IPS DF 6.9 (cell line): ENCODE data around the gene DUS4L.
A peak's percentile ranks its signal among the peaks of the same experiment; 100 is the strongest.
"Not testable (repeated sequence)": the region's sequence is repeated elsewhere in the genome, so short reads cannot be mapped to it uniquely, and the experiment has no call there.

Experiments used
- DNase-seq: peaks from one replicate; pipeline ENCODE4 v3.0.0-alpha.2; 2013; ENCODE audit warnings: low read depth, low spot score
- H3K27ac ChIP-seq: one replicate; pipeline ENCODE4 v1.5.1; 2013; ENCODE audit warnings: low read length, control low read depth
- H3K27me3 ChIP-seq: 2 replicates; pipeline ENCODE4 v1.6.1; 2013; ENCODE audit warnings: mild to moderate bottlenecking, low read length; ENCODE audit not compliant: control insufficient read depth, insufficient read depth
- H3K36me3 ChIP-seq: 2 replicates; pipeline ENCODE4 v1.6.1; 2013; ENCODE audit warnings: low read length; ENCODE audit not compliant: control insufficient read depth, insufficient read depth
- H3K4me1 ChIP-seq: 2 replicates; pipeline ENCODE4 v1.6.1; 2013; ENCODE audit warnings: low read length; ENCODE audit not compliant: control insufficient read depth, insufficient read depth
- H3K4me3 ChIP-seq: 2 replicates; pipeline ENCODE4 v1.5.1; 2013; ENCODE audit warnings: mild to moderate bottlenecking, low read length
- H3K9me3 ChIP-seq: 2 replicates; pipeline ENCODE4 v1.6.1; 2013; ENCODE audit warnings: low read length, inconsistent platforms; ENCODE audit not compliant: control insufficient read depth, insufficient read depth
- WGBS: extraction: QIAGEN DNeasy Blood & Tissue Kit; methylation state at CpG from one replicate; pipeline ENCODE4 v1.1.7; 2013; ENCODE audit warnings: mixed read lengths, missing lambda C conversion rate; ENCODE audit not compliant: insufficient read length, insufficient coverage; 5-methylcytosine and 5-hydroxymethylcytosine counted together

The DUS4L gene

GRCh38 chr7:107563775-107564552 is at the start of gene DUS4L, which contains the start of gene COG5:
Gene DUS4L, plus strand, starts transcription at chr7:107563971. Its CDS starts 3,100 bp downstream, at chr7:107567071.
Gene COG5, minus strand, starts transcription at chr7:107563920. Its CDS starts 24 bp downstream, at chr7:107563896.
- Histone ChIP-seq H3K4me1 (no peaks in the 10 kb centered on the region), H3K9me3 (no peaks in the 10 kb centered on the region), H3K27me3 (no peaks in the 10 kb centered on the region), H3K27ac (no peak within 1 kb of the TSS), H3K36me3 (no peaks in the 10 kb centered on the region; the same call in 1 of the 2 replicates), H3K4me3 (peak within 1 kb of the TSS; percentile 92)
- peak; percentile 47 for DNase-seq
- no CpG with 5 or more reads among the region's 55 CpGs for WGBS

DNA sequence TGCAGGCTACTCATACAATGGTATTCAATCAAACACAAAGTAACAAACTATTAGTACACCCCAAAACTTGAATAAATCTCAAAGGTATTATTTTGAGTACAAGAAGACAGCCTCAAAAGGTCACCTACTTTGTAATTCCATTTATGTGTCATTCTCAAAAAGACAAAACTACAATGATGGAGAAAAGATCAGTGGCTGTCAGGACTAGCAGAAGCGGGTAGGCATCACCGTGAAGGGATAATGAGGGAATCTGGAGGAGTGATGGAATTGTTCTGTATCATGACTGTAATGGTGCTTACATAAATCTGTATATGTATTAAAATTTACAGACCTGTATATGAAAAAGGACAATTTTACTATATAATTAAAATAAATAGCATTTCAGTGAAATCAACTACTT is 37.1 kb upstream of the DUS4L start:
- DNase-seq: no peak
- H3K36me3 ChIP-seq: no peaks in the 10 kb centered on the region
- no peak overlapping the region for H3K27ac ChIP-seq
- no peaks in the 10 kb centered on the region for H3K9me3 ChIP-seq
- no peaks in the 10 kb centered on the region for H3K27me3 ChIP-seq
- WGBS: no CpG with 5 or more reads among the region's 2 CpGs
- H3K4me1 ChIP-seq: peaks cover 4% of the 10 kb centered on the region
- no peak overlapping the region for H3K4me3 ChIP-seq

DNA sequence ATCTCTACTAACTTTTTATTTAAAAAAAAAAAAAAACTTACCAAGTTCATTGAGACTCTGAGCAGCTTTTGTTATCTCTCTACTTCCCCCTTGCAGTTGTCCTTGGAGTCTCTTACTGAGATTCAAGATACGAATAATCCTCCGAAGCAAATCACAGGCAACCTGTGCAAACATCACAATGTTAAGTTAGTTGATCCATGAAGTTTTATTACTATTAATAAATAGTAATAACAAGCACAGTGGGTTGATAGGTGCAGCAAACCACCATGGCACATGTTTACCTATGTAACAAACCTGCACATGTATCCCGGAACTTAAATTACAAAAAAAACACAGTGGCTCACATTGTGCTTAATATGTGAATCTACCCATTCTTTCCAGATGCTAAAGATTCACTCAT is 36.6 kb upstream of the DUS4L start:
- Histone ChIP-seq H3K9me3 (no peaks in the 10 kb centered on the region), H3K27me3 (no peaks in the 10 kb centered on the region), H3K36me3 (no peaks in the 10 kb centered on the region), H3K27ac (no peak overlapping the region), H3K4me3 (no peak overlapping the region), H3K4me1 (peaks cover 4% of the 10 kb centered on the region)
- WGBS: no CpG with 5 or more reads among the region's 3 CpGs
- no peak for DNase-seq

GRCh38 chr7:107528461-107528860 is 35.3 kb upstream of the DUS4L start:
- H3K27ac ChIP-seq: no peak overlapping the region
- no peak overlapping the region for H3K4me3 ChIP-seq
- H3K4me1 ChIP-seq: peaks cover 4% of the 10 kb centered on the region
- H3K9me3 ChIP-seq: no peaks in the 10 kb centered on the region
- no peak for DNase-seq
- H3K36me3 ChIP-seq: no peaks in the 10 kb centered on the region
- H3K27me3 ChIP-seq: no peaks in the 10 kb centered on the region

DNA sequence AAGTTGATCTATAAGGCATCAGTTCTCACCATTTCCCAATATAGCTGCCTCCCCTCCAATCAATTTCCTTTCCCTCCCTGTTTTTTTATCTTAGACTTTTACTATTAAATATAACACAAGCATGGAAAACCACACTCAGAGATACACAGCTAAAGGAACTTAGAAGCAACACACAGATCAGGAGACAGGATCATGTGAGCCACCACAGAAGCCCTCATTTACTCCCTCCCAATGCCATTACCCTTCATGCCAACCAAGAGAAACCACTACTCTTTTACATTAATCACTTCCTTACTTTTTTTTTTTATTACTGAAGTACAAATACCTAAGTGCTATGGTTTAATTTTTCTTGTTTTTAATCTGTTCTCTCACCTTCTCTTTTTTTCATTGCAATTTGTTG is 33.0 kb upstream of the DUS4L start:
- H3K4me3 ChIP-seq: no peak overlapping the region
- peaks cover 4% of the 10 kb centered on the region for H3K4me1 ChIP-seq
- no peak overlapping the region for H3K27ac ChIP-seq
- no peaks in the 10 kb centered on the region for H3K36me3 ChIP-seq
- no peaks in the 10 kb centered on the region for H3K9me3 ChIP-seq
- no peaks in the 10 kb centered on the region for H3K27me3 ChIP-seq
- DNase-seq: no peak

- H3K27me3 ChIP-seq: no peaks in the 10 kb centered on the region
- H3K27ac ChIP-seq: no peak overlapping the region
- no peaks in the 10 kb centered on the region for H3K36me3 ChIP-seq
- DNase-seq: no peak
- H3K4me3 ChIP-seq: no peak overlapping the region
- H3K4me1 ChIP-seq: peaks cover 3% of the 10 kb centered on the region
- no peaks in the 10 kb centered on the region for H3K9me3 ChIP-seq
These were observed 29.6 kb upstream of the DUS4L start for GRCh38 chr7:107534139-107534538.

DNA sequence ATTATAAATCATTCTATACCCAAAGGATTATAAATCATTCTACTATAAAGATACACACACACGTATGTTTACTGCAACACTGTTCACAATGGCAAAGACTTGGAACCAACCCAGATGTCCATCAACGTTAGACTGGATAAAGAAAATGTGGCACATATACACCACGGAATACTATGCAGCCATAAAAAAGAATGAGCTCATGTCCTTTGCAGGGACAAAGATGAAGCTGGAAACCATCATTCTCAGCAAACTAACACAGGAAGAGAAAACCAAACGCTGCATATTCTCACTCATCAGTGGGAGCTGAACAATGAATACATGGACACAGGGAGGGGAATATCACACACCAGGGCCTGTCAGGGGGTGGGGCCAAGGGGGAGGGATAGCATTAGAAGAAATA is 26.5 kb upstream of the DUS4L start:
- no CpG with 5 or more reads among the region's 4 CpGs for WGBS
- not testable (repeated sequence) for H3K4me3 ChIP-seq, H3K9me3 ChIP-seq, H3K27me3 ChIP-seq, H3K4me1 ChIP-seq, H3K36me3 ChIP-seq, DNase-seq, H3K27ac ChIP-seq

- no peaks in the 10 kb centered on the region for H3K4me1 ChIP-seq
- no peak for DNase-seq
- H3K9me3 ChIP-seq: no peaks in the 10 kb centered on the region
- WGBS: no CpG with 5 or more reads among the region's 2 CpGs
- H3K27me3 ChIP-seq: no peaks in the 10 kb centered on the region
- H3K27ac ChIP-seq: no peak overlapping the region
- no peaks in the 10 kb centered on the region for H3K36me3 ChIP-seq
- H3K4me3 ChIP-seq: no peak overlapping the region
These were observed 25.8 kb upstream of the DUS4L start for GRCh38 chr7:107538001-107538400.

DNA sequence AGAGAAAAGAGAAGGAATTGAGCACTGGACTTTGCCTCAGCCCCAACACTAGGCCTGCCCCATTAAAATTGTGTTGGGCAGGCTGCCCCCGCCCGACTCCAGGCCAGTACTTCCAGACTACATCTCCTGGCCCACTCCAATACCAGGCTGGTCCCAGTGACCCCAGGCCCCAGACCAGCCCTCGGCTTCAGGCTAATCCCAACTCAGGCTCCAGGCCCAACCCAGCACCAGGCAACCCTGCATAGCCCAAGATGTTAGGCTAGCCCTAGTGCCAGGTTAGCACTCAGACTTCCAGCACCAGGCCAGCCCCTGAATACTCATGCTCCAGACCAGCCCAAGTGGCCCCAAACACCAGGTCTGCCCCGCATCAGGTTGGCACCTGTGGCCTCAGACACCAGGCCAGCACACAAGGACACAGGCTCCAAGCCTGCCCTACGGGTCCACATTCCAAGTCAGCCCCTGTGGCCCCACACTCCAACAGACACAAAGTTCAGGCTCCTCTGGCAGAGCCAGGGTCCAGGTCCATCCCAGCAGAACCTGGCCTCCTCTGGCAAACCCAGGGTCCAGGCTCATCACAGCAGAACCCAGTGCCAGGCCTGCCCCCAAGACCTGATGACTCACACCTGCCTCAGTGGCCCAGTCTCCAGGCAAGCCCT is 20.3 kb upstream of the DUS4L start:
- Histone ChIP-seq H3K9me3 (no peaks in the 10 kb centered on the region), H3K36me3 (no peaks in the 10 kb centered on the region), H3K27me3 (no peaks in the 10 kb centered on the region), H3K27ac (no peak overlapping the region), H3K4me1 (no peaks in the 10 kb centered on the region), H3K4me3 (no peak overlapping the region)
- WGBS: no CpG with 5 or more reads among the region's 5 CpGs
- DNase-seq: no peak

GRCh38 chr7:107544848-107545591 is 18.8 kb upstream of the DUS4L start:
- WGBS: no CpG with 5 or more reads among the region's 4 CpGs
- no peak for DNase-seq
- Histone ChIP-seq H3K4me3 (no peak overlapping the region), H3K9me3 (no peaks in the 10 kb centered on the region), H3K36me3 (no peaks in the 10 kb centered on the region), H3K27ac (no peak overlapping the region), H3K27me3 (no peaks in the 10 kb centered on the region), H3K4me1 (no peaks in the 10 kb centered on the region)
